ENCODE data around the gene FAT2.
"Not testable (repeated sequence)": the region's sequence is repeated elsewhere in the genome, so short reads cannot be mapped to it uniquely, and the experiment has no call there.

- not testable (repeated sequence) for TF ChIP-seq GLIS3 (CRISPR knock-in tag; IDR thresholded peaks at IDR 0.05); ZNF70 (CRISPR knock-in tag; IDR thresholded peaks at IDR 0.05); POU6F1 (CRISPR knock-in tag; IDR thresholded peaks at IDR 0.05; ENCODE audit: borderline replicate concordance, low read depth); ESRRG (CRISPR knock-in tag; IDR thresholded peaks at IDR 0.05); BACH2 (CRISPR knock-in tag; IDR thresholded peaks at IDR 0.05; ENCODE audit: borderline replicate concordance); ZFP3 (CRISPR knock-in tag; IDR thresholded peaks at IDR 0.05); RARB (CRISPR knock-in tag; IDR thresholded peaks at IDR 0.05); OSR1 (CRISPR knock-in tag; IDR thresholded peaks at IDR 0.05); CREB5 (CRISPR knock-in tag; IDR thresholded peaks at IDR 0.05; ENCODE audit: low read depth); ZNF8 (CRISPR knock-in tag; IDR thresholded peaks at IDR 0.05); TSHZ2 (CRISPR knock-in tag; IDR thresholded peaks at IDR 0.05)
- TF ChIP-seq, protein P1, sequence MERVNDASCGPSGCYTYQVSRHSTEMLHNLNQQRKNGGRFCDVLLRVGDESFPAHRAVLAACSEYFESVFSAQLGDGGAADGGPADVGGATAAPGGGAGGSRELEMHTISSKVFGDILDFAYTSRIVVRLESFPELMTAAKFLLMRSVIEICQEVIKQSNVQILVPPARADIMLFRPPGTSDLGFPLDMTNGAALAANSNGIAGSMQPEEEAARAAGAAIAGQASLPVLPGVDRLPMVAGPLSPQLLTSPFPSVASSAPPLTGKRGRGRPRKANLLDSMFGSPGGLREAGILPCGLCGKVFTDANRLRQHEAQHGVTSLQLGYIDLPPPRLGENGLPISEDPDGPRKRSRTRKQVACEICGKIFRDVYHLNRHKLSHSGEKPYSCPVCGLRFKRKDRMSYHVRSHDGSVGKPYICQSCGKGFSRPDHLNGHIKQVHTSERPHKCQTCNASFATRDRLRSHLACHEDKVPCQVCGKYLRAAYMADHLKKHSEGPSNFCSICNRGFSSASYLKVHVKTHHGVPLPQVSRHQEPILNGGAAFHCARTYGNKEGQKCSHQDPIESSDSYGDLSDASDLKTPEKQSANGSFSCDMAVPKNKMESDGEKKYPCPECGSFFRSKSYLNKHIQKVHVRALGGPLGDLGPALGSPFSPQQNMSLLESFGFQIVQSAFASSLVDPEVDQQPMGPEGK (CRISPR knock-in tag; IDR thresholded peaks at IDR 0.05; ENCODE audit: borderline replicate concordance) = not testable (repeated sequence)
Measured at GRCh38 chr5:151579146-151579545, 12.0 kb downstream of the FAT2 start.

All from SK-N-SH treated with all-trans-retinoic acid at 6 μM for 48 hours (cell line).